GM23248 (cell line): ENCODE data around the gene NOL3.

ENCODE experiments used
- EZH2 ChIP-seq: fragments of 200-600 bp; sonication (generic); IDR thresholded peaks from 2 replicates; pipeline ENCODE4 v1.6.1; 2018; ENCODE audit warnings: antibody characterized with exemption, mild to moderate bottlenecking; ENCODE audit not compliant: insufficient read depth, poor library complexity, severe bottlenecking
- EZH2phosphoT487 ChIP-seq: fragments of 200-600 bp; sonication (generic); IDR thresholded peaks from 2 replicates; pipeline ENCODE4 v1.6.1; 2018; ENCODE audit warnings: antibody characterized with exemption, moderate library complexity, mild to moderate bottlenecking, low read depth; ENCODE audit not compliant: insufficient read depth

DNA sequence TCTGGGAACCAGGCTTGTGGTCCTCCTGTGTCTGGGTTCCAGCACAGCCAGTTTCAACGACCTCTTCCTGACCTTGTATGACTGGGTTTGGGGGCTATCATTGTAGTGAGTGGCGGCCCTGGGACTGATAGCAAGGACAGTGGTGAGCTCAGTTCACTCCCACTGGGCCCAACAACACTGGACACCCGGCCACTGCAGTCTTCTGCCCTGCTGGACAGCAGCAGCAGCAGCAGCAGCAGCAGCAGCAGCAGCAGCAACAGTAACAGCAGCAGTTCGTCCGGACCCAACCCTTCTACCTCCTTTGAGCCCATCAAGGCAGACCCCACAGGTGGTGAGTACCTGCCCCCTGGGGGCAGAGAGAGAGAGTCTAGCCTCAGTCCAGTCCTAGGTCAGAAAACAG is 25.3 kb downstream of the NOL3 start:
- no peak for TF ChIP-seq EZH2phosphoT487
- TF ChIP-seq EZH2: no peak
